HG03520 (cell line): ENCODE data around the gene PDE1C.

Source experiments
- ATAC-seq: cut with Tn5 transposase; IDR thresholded peaks from one replicate; pipeline ENCODE4 v1.9.1; 2021; ENCODE audit warnings: mild to moderate bottlenecking, moderate library complexity; ENCODE audit not compliant: unreplicated experiment

The PDE1C gene

GRCh38 chr7:31950091-31950755, 120.0 kb downstream of the PDE1C start:
- ATAC-seq: no peak

GRCh38 chr7:31948029-31948428, 122.2 kb downstream of the PDE1C start:
- ATAC-seq: peak; percentile 59

- ATAC-seq: no peak
Measured at GRCh38 chr7:31940167-31940566, 130.0 kb downstream of the PDE1C start.

GRCh38 chr7:31939076-31939475, 131.1 kb downstream of the PDE1C start:
- ATAC-seq: no peak

GRCh38 chr7:31938650-31939049, 131.6 kb downstream of the PDE1C start:
- no peak for ATAC-seq

GRCh38 chr7:31937982-31938381, 132.2 kb downstream of the PDE1C start:
- ATAC-seq: no peak

GRCh38 chr7:31935124-31936054, 134.8 kb downstream of the PDE1C start:
- ATAC-seq: no peak

- ATAC-seq: no peak
Measured at GRCh38 chr7:31934551-31934950, 135.7 kb downstream of the PDE1C start.

- no peak for ATAC-seq
Measured at GRCh38 chr7:31933481-31933880, 136.7 kb downstream of the PDE1C start.

GRCh38 chr7:31926991-31927584, 143.1 kb downstream of the PDE1C start:
- no peak for ATAC-seq

- ATAC-seq: no peak
Measured at GRCh38 chr7:31925753-31926454, 144.3 kb downstream of the PDE1C start.

- ATAC-seq: no peak
Measured at GRCh38 chr7:31924251-31924650, 146.0 kb downstream of the PDE1C start.

- ATAC-seq: no peak
Measured at GRCh38 chr7:31922848-31923247, 147.4 kb downstream of the PDE1C start.

GRCh38 chr7:31921047-31921446, 149.2 kb downstream of the PDE1C start:
- no peak for ATAC-seq

- no peak for ATAC-seq
Measured at GRCh38 chr7:31919678-31920369, 150.4 kb downstream of the PDE1C start.

GRCh38 chr7:31918706-31919393, 151.4 kb downstream of the PDE1C start:
- no peak for ATAC-seq

GRCh38 chr7:31917256-31917655, 153.0 kb downstream of the PDE1C start:
- ATAC-seq: no peak

GRCh38 chr7:31910191-31910590, 160.0 kb downstream of the PDE1C start:
- no peak for ATAC-seq

GRCh38 chr7:31906479-31907171, 163.6 kb downstream of the PDE1C start:
- no peak for ATAC-seq
